ENCODE data around the gene CMC1. TPM values are rescaled to one million over a fixed set of nuclear protein-coding genes. Genes with fewer than 3 reads are reported as not detected.

CMC1 gene
- total and polyA plus RNA-seq, 8 donors = 9.6 to 93.4 (median 33.4) TPM

- DNase-seq = no peak
- no peak overlapping the region for H3K27ac ChIP-seq
- H3K9me3 ChIP-seq = no peaks in the 10 kb centered on the region
- WGBS, 5 donors = 46 to 87% (median 50%) methylated on average over 1 of the region's 1 CpG
- no peaks in the 10 kb centered on the region for H3K36me3 ChIP-seq
- TF ChIP-seq POLR2A (IDR thresholded peaks at IDR 0.05) = no peak
- no peak for TF ChIP-seq CTCF (IDR thresholded peaks at IDR 0.05)
- no peak for TF ChIP-seq EP300 (IDR thresholded peaks at IDR 0.05)
- no peak for TF ChIP-seq POLR2AphosphoS5 (IDR thresholded peaks at IDR 0.05)
- H3K4me3 ChIP-seq = no peak overlapping the region
- intact Hi-C loops (cut with DNase I; ENCODE audit: low total_unique reads) = no loop called here
- H3K4me1 ChIP-seq = peaks cover 5 to 64% (median 20%) of the 10 kb centered on the region in 4 donors
- no peaks in the 10 kb centered on the region for H3K27me3 ChIP-seq
Observed at GRCh38 chr3:28247286-28247685, 5.9 kb downstream of the CMC1 start.

GRCh38 chr3:28250999-28251398, 9.6 kb downstream of the CMC1 start:
- H3K4me1 ChIP-seq = peaks cover 0 to 33% (median 0%) of the 10 kb centered on the region in 4 donors
- H3K27me3 ChIP-seq = no peaks in the 10 kb centered on the region
- WGBS, 5 donors = 62 to 74% (median 71%) methylated on average over 3 of the region's 3 CpGs
- no peak overlapping the region for H3K27ac ChIP-seq
- TF ChIP-seq POLR2AphosphoS5 (IDR thresholded peaks at IDR 0.05) (no peak), POLR2A (IDR thresholded peaks at IDR 0.05) (no peak), CTCF (IDR thresholded peaks at IDR 0.05) (no peak)
- intact Hi-C loops (cut with DNase I; ENCODE audit: low total_unique reads) = no loop called here
- H3K4me3 ChIP-seq = no peak overlapping the region
- H3K9me3 ChIP-seq = no peaks in the 10 kb centered on the region
- no peak for DNase-seq
- no peaks in the 10 kb centered on the region for H3K36me3 ChIP-seq

GRCh38 chr3:28252001-28252431, 10.6 kb downstream of the CMC1 start:
- no peak for DNase-seq
- intact Hi-C loops (cut with DNase I; ENCODE audit: low total_unique reads) = no loop called here
- no peak overlapping the region for H3K4me3 ChIP-seq
- H3K36me3 ChIP-seq = no peaks in the 10 kb centered on the region
- 78 to 93% (median 86%) methylated on average over 3 of the region's 3 CpGs for WGBS, 5 donors
- TF ChIP-seq POLR2A (IDR thresholded peaks at IDR 0.05) (no peak), EP300 (IDR thresholded peaks at IDR 0.05) (no peak), POLR2AphosphoS5 (IDR thresholded peaks at IDR 0.05) (no peak), CTCF (IDR thresholded peaks at IDR 0.05) (no peak)
- no peaks in the 10 kb centered on the region for H3K27me3 ChIP-seq
- H3K4me1 ChIP-seq = peaks cover 0 to 25% (median 0%) of the 10 kb centered on the region in 4 donors
- no peaks in the 10 kb centered on the region for H3K9me3 ChIP-seq
- H3K27ac ChIP-seq = no peak overlapping the region

GRCh38 chr3:28253040-28253715, 11.8 kb downstream of the CMC1 start:
- Histone ChIP-seq H3K4me1 (peaks cover 0 to 17% (median 0%) of the 10 kb centered on the region in 4 donors), H3K27ac (no peak overlapping the region), H3K9me3 (no peaks in the 10 kb centered on the region), H3K27me3 (no peaks in the 10 kb centered on the region), H3K36me3 (no peaks in the 10 kb centered on the region), H3K4me3 (no peak overlapping the region)
- DNase-seq = no peak
- TF ChIP-seq CTCF (IDR thresholded peaks at IDR 0.05) (no peak), POLR2A (IDR thresholded peaks at IDR 0.05) (no peak), EP300 (IDR thresholded peaks at IDR 0.05) (no peak), POLR2AphosphoS5 (IDR thresholded peaks at IDR 0.05) (no peak)
- WGBS, 5 donors = 87 to 98% (median 91%) methylated on average over 9 of the region's 9 CpGs
- intact Hi-C loops (cut with DNase I; ENCODE audit: low total_unique reads) = no loop called here

Data from stomach (tissue), 9 donors.